Osteoblast (primary cell): ENCODE measurements around the gene RALB. TPM values are rescaled to one million over a fixed set of nuclear protein-coding genes. Genes with fewer than 3 reads are reported as not detected.

Source experiments
- DNase-seq: peaks from one replicate; pipeline ENCODE4 v3.0.0; 2011; ENCODE audit warnings: low spot score, mixed read lengths; ENCODE audit not compliant: insufficient read length; ENCODE audit errors: missing footprints
- H2AFZ ChIP-seq: 2 replicates; pipeline ENCODE4 v1.6.0; 2011; ENCODE audit warnings: mild to moderate bottlenecking, low read length
- H3K27ac ChIP-seq: 2 replicates; pipeline ENCODE4 v1.5.1; 2011; ENCODE audit warnings: mild to moderate bottlenecking, low read depth, low read length, moderate library complexity
- H3K27me3 ChIP-seq: 2 replicates; pipeline ENCODE4 v1.6.0; 2012; ENCODE audit warnings: mild to moderate bottlenecking, control low read depth, inconsistent platforms, low read length, moderate library complexity; ENCODE audit not compliant: insufficient read depth
- H3K36me3 ChIP-seq: 2 replicates; pipeline ENCODE4 v1.5.1; 2011; ENCODE audit warnings: mild to moderate bottlenecking, low read length, control low read depth, moderate library complexity; ENCODE audit not compliant: insufficient read depth
- H3K4me1 ChIP-seq: 2 replicates; pipeline ENCODE4 v1.5.1; 2011; ENCODE audit warnings: mild to moderate bottlenecking, low read length, control low read depth, moderate library complexity; ENCODE audit not compliant: insufficient read depth
- H3K4me2 ChIP-seq: 2 replicates; pipeline ENCODE4 v1.6.0; 2011; ENCODE audit warnings: mild to moderate bottlenecking, low read length; ENCODE audit not compliant: insufficient read depth
- H3K4me3 ChIP-seq: fragments of 200-600 bp; sonication (generic); 3 replicates; pipeline ENCODE4 v1.5.1; 2012; ENCODE audit warnings: mild to moderate bottlenecking, low read length, inconsistent platforms; ENCODE audit not compliant: insufficient read depth
- H3K79me2 ChIP-seq: 2 replicates; pipeline ENCODE4 v1.6.0; 2012; ENCODE audit warnings: mild to moderate bottlenecking, low read length, control low read depth, inconsistent platforms; ENCODE audit not compliant: insufficient read depth
- H3K9me3 ChIP-seq: 2 replicates; pipeline ENCODE4 v1.5.1; 2011; ENCODE audit warnings: low read depth, low read length, control low read depth
- H4K20me1 ChIP-seq: 2 replicates; pipeline ENCODE4 v1.6.0; 2012; ENCODE audit warnings: mild to moderate bottlenecking, low read length, control low read depth; ENCODE audit not compliant: insufficient read depth
- CTCF ChIP-seq: IDR thresholded peaks from 2 replicates; pipeline ENCODE4 v1.5.1; 2011; ENCODE audit warnings: mild to moderate bottlenecking, low read depth, low read length, moderate library complexity; ENCODE audit errors: extremely low read depth
- total RNA-seq: library from RNA; depleted of rRNA; stranded (reverse); fragments of >200 nt; gene quantifications from 2 replicates; pipeline ENCODE4 v1.2.3, GENCODE V29; 2012

RALB gene
- total RNA-seq, 1 donor = 48.5 TPM

- H3K4me1 ChIP-seq = peaks cover 16% of the 10 kb centered on the region
Observed at GRCh38 chr2:120251078-120251477, 1.6 kb upstream of the RALB start.

GRCh38 chr2:120251880-120252224 is 800 bp upstream of the RALB start:
- Histone ChIP-seq H3K9me3 (no peaks in the 10 kb centered on the region), H4K20me1 (peaks cover 31% of the 10 kb centered on the region), H3K36me3 (no peaks in the 10 kb centered on the region), H3K4me2 (peak overlapping the region; percentile 97), H3K27me3 (no peaks in the 10 kb centered on the region), H3K4me1 (peaks cover 20% of the 10 kb centered on the region), H2AFZ (peak overlapping the region; percentile 93), H3K27ac (no peak overlapping the region), H3K79me2 (peaks cover 40% of the 10 kb centered on the region), H3K4me3 (peak overlapping the region; percentile 96)
- DNase-seq = no peak
- TF ChIP-seq CTCF = no peak

More at GRCh38 chr2:120251078-120251477, 1.6 kb upstream of the RALB start:
- H4K20me1 ChIP-seq = peaks cover 26% of the 10 kb centered on the region
- H3K27ac ChIP-seq = no peak overlapping the region
- no peak overlapping the region for H2AFZ ChIP-seq
- H3K4me2 ChIP-seq = no peak overlapping the region
- H3K79me2 ChIP-seq = peaks cover 32% of the 10 kb centered on the region
- H3K4me3 ChIP-seq = no peak overlapping the region
- H3K27me3 ChIP-seq = no peaks in the 10 kb centered on the region
- no peaks in the 10 kb centered on the region for H3K9me3 ChIP-seq
- no peak for TF ChIP-seq CTCF
- DNase-seq = no peak
- no peaks in the 10 kb centered on the region for H3K36me3 ChIP-seq

GRCh38 chr2:120253021-120253882 is 600 bp downstream of the RALB start:
- peak overlapping the region; percentile 71 for H3K27ac ChIP-seq
- DNase-seq = peak; percentile 98
- H3K9me3 ChIP-seq = no peaks in the 10 kb centered on the region
- H3K4me3 ChIP-seq = peak overlapping the region; percentile 96
- peak overlapping the region; percentile 88 for H3K4me2 ChIP-seq
- no peaks in the 10 kb centered on the region for H3K27me3 ChIP-seq
- peak; percentile 36 for TF ChIP-seq CTCF
- H2AFZ ChIP-seq = peak overlapping the region; percentile 59
- peaks cover 54% of the 10 kb centered on the region for H3K79me2 ChIP-seq
- H3K4me1 ChIP-seq = peaks cover 21% of the 10 kb centered on the region
- H3K36me3 ChIP-seq = no peaks in the 10 kb centered on the region
- H4K20me1 ChIP-seq = peaks cover 44% of the 10 kb centered on the region

GRCh38 chr2:120254178-120254577 is 1.5 kb downstream of the RALB start:
- DNase-seq = peak; percentile 86

More at GRCh38 chr2:120254178-120254577, 1.5 kb downstream of the RALB start:
- Histone ChIP-seq H2AFZ (no peak overlapping the region), H3K79me2 (peaks cover 60% of the 10 kb centered on the region), H3K9me3 (no peaks in the 10 kb centered on the region), H3K4me3 (peak overlapping the region; percentile 96), H3K4me2 (peak overlapping the region; percentile 88), H3K27ac (no peak overlapping the region), H3K4me1 (peaks cover 21% of the 10 kb centered on the region), H3K27me3 (no peaks in the 10 kb centered on the region), H4K20me1 (peaks cover 47% of the 10 kb centered on the region), H3K36me3 (no peaks in the 10 kb centered on the region)
- TF ChIP-seq CTCF = no peak
